Endometrium (tissue), 2 donors: ENCODE results near the gene IL16.

Experiments
- FAIRE-seq: peaks from 2 replicates; lab custom pipeline; 2012; peaks lifted over from hg19 to GRCh38; lab: Jason Lieb, UNC
- donor health status: control.
- donor health status: control.

IL16 gene

DNA sequence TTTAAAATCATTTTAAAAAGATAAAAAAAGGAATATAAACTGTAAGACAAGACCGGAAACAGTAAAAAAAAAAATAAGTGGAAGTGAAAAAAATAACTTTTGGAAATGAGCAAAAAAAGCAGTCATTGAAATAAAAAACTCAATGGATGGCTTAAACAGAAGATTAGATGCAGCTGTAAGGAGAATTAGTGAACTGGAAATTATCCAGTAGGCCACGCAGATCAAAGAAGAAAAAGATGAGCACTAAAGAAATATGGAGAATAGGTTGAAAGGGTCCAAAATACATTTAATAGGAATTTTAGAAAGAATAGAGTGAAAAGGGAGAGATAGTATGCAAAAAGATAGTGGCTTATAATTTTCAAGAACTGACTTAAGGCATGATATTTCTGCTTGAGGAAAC lies 80.3 kb downstream of the IL16 start:
- no peak for FAIRE-seq

DNA sequence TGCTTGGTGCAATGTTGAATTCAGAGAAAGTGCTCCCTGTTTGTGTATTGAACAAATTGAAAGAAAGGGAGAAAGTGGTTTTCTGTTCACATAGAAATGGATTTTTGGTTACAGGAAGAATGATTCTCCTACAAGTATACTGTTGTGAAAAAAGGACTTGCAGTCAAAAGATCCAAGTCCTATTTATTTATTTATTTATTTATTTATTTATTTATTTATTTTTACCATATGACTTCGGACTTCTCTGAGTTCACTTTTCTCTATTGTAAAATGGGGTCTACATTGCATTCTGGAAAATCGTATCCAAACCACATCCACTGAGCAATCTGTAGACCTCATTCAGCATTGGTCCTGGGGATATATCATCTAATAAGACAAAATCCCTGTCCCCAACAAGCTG lies 81.2 kb downstream of the IL16 start:
- FAIRE-seq: no peak

DNA sequence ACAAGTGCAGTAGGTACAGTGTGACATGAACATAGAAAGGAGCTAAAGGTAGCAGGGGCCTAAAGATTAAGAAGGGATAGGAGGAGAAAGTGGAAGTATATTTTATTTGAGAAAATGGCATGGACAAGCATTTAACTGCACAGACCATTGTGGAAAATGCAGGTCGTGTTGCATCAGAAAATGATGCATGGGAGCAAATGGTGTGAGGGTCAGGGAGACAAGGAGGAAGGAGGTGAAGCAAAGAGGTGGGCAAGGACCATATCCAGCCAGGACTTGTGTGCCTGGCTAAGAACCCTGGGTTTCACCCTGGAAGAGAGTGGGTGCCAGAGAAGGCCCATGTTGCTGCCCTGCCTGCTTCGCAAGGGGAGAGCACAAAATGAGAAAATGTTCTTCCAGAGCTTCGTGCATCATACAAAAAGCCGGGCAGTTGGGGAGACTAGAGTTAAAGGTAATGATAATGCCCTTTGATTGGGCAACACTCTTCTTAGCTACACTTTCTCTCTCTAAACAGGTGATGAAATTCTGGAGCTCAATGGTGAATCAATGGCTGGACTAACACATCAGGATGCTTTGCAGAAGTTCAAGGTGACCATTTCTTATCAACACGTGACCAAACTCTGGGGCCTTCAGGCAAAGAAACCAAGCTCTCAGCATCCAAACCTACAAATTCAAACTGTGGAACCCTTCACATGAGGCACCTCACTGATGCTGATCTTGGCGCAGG lies 81.8 kb downstream of the IL16 start:
- no peak for FAIRE-seq

DNA sequence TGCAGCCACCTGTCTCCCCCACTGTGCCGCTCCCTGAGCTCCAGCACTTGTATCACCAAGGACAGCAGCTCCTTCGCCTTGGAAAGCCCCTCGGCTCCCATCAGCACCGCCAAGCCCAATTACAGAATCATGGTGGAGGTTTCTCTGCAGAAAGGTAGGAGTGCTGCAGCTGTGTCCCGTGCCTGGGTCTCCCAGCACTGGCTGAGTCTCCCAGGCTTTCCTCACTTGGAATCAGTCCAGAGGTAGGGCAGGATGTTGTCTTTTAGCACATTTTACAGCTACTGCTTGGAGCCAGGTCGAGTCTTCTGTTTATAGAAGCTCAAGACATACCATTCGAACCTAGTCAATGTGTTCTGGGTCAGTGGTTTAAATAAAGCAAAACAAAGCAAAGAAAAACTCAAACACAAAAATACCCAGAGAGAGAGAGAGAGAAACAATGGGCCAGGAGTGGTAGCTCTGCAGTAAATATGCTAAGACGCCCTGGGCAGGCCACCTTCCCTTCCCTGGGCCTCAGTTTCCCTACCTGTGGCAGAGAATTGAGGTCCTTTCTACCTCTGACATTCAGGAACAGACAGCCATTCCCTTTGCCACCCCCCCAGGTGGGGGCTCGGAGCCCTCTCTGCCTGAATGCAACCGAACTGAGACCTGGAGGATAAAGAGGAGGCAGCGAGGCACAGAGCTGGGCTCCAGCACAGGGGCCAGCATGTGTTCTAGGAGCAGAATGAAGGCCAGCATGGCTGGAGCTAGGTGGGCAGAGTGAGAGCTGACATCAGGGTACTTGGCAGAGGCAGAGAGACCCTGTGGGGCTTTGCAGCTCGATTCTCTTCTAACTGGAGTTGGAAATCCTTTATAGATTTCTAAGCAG lies 83.2 kb downstream of the IL16 start:
- FAIRE-seq: no peak

DNA sequence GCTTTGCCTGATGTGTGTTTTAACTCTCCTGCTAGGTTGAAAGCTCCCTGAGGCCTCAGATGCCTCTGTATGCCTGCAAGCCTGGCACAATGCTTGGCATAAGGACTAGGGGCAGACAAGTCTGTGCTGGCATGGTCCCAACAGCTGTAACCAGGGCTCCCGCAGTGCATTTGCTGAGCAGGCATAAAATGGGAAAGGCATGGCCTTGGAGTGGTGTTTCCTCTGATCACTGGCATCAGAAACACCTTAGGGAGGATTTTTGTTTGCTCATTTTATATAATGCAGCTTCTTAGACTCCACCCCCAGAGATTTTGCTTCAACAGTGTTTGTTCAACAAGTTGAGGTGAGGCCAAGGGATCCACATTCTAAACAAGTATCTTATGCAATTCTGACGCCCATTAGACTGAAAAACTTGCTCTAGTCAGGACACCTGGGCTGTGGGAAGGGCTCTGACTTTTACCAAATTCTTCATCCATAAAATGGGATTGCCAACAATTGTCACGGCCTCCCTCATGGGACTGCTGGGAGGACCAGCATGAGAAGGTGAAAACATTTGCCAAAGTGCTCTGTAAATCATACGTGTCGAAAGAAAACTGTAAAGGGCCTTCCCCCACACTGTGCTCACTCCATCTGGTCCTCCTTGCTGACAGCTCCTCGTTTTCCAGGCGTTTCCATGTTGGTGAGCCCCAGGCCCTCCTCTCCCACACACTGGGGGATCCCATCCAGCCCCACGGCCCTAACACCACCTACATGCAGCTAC lies 84.2 kb downstream of the IL16 start:
- FAIRE-seq: no peak

DNA sequence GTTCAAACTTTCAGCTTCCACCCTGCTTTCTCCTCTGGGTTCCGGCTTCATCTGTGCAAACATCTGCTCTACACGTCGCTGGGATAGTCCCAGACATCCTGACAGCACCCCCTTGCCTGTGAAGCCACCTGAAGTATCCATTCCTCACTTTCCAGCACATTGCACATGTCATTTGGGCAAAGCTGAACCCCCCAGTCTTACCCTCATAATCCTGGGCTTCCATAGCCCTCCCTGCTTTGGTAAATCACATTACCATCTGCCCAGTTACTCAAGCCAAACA lies 84.7 kb downstream of the IL16 start:
- no peak for FAIRE-seq

DNA sequence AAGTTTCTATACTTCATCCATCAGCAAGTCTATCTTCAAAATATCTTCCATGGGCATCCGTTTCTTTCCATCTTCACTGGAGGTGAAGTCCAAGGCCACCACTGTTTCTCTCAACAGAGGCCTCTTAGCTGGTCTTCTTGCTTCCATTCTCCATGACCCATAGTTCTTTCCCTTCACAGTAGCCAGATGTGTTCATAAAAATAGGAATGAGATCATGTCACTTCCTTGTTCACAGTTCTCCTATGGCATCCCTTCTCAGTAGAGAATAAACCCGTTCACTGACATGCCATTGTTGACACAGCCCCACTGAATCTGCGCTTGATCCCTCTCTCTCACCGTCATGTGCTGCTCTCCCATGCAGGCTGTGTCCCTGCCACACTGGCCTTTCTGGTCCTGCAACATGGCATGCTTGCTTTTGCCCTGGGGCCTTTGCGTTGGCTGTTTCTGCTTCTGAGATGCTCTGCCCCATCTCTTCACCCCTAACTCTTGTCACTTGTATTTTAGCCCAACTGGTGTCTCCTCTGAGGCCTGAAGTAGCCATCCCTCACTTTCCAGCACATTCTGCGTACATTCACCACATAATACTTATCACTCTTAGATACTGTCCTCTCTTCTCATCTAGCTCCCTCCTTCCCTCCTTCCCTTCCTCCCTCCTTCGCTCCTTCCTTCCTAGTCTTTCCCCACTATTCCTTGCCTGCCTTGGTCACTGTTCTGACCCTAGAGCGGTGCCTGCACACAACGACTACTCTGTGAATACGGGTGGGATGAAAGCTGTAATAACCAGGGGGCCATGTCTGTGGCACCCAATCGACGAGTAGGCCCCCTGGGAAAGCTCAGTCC lies 85.3 kb downstream of the IL16 start:
- no peak for FAIRE-seq

DNA sequence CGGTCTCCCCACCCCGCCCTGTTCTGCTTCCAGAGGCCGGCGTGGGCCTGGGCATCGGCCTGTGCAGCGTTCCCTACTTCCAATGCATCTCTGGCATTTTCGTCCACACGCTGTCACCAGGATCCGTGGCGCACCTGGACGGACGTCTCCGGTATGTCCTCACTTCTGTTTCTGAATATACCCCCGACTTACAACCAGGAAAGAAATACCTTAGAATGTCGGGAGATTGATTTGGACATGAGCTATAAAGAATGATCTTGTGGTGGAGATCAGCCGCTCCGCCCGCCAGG lies 85.9 kb downstream of the IL16 start:
- no peak for FAIRE-seq

DNA sequence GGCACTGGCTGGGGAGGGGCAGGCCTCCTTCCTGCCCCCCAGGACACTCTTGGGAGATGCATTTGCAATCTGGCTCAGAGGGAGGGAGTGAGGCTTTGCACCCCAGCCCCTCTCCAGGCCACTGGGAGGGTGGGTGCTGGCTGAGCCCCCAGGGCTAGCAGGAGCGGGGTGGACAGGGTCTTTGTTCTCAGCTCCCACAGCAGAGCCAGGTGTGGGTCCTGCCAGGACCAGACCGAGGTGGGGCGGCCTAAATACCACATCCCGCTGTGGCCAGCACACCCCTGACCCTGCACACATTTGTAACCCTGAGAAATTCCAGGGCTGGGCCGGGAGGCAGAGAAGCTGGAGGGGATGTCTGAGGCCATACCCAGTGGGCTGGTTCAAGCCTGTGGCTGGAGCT lies 86.2 kb downstream of the IL16 start:
- no peak for FAIRE-seq

DNA sequence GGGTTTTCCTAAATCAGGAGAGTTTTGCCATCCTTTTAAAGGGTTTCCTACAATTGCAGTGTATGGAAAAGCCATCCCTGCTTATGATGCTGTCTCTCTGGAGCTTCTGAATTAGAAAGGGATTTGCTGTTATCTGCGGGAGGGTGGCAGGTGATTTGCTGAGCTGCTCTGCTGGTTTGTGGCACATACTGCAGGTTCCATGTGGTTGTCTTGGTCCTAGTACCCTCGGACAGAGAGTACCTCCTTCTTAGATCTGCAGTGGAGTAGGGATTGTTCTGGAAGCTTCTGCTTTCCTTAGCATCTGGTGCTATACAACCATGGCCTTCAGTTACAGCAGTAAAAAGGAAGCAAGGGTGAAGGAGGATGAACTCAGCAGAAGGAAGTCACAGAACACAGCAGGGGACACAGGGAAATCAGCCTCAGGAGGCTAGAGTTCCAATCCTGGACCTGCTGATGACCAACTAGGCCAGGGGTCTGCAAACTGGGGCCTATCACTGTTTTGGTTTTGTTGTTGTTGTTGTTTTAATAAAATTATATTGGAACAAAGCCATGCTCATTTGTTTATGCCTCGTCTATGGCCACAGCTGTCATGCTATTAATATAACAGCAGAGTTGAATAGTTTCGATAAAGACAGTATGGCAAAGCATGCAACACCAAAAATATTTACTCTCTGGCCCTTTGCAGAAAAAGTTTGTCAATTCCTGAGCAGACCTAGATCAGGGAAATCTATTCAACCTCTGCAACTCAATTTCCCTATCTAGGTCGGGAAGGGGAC lies 87.8 kb downstream of the IL16 start:
- no peak for FAIRE-seq

DNA sequence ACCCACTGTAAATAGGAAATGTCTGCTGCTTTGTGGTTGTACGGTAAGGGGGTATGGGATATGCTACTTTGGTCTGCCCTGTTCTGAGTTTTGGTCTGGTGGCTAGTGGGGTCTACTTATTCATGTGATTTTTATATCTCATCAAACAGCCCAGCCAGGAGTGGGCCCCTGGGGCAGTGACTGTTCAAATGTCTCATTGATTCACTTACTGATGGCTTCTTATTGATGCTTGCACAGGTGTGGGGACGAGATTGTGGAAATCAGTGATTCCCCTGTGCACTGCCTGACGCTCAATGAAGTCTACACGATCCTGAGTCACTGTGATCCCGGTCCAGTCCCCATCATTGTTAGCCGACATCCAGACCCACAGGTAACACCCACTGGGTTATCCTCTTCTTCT lies 88.8 kb downstream of the IL16 start:
- no peak for FAIRE-seq

DNA sequence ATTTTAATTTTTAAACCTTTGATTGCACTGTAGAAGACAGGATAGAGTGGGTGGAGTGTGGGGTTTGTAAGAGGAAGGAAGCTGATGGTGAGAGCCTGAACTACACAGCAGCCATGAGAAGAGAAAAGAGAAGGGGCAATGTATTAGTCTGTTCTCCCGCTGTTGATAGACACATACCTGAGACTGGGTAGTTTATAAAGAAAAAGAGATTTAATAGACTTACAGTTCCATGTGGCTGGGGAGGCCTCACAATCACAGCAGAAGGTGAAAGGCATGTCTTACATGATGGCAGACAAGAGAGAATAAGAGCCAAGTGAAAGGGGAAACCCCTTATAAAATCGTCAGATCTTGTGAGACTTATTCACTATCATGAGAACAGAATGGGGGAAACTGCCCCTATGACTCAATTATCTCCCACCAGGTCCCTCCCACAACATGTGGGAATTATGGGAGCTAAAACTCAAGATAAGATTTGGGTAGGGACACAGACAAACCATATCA lies 90.0 kb downstream of the IL16 start:
- no peak for FAIRE-seq

DNA sequence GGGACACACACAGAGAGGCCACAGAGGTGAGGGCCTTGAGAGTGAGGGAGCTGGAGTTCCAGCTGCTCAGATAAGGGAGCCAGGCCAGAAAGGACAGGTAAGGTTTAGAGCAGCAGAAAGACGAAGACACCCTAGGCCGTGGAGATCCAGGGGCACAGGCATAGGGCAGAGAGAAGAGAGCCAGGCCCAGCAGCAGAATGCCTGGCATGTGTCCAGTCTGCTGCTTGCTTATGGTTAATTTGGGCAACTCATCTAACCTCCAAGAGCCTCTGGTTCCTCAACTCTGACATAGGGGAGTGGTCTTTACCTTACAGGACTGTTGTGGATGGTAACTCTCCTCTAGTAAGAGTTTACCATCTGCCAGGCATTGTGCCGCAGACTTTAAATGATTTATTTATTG lies 91.4 kb downstream of the IL16 start:
- no peak for FAIRE-seq

DNA sequence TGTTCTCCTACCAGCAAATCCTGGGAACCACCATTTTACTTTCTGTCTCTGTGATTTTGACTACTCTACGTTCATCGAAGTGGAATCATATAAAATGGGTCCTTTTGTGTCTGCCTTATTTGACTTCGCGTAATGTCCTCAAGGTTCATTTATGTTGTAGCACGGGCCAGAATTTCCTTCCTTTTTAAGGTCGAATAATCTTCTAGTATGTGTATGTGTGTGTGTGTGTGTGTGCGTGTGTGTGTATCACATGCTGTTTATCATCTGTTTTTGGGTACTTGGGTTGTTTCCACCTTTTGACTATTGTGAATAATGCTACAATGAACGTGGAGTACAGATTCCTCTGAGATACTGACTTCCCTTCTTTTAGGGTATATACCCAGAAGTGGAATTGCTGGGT lies 91.9 kb downstream of the IL16 start:
- FAIRE-seq: no peak

DNA sequence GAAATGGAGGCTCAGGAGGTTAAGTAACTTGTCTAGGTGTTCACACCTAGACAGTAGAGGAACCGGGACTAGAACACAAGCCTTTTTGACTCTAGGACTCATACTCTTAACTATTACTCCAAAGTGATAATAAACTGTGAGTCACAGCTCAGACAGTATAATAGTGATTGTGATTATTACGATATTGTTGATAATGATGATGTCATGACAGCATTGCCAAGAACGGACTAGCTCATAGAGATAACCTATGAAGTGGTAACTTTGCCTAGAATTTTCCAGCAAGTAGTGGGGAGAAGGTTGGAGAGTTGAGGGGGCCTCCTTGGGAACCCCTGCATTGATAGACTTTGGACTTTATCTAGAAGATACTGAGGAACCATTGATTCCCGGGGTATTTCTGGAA lies 93.2 kb downstream of the IL16 start:
- FAIRE-seq: no peak

DNA sequence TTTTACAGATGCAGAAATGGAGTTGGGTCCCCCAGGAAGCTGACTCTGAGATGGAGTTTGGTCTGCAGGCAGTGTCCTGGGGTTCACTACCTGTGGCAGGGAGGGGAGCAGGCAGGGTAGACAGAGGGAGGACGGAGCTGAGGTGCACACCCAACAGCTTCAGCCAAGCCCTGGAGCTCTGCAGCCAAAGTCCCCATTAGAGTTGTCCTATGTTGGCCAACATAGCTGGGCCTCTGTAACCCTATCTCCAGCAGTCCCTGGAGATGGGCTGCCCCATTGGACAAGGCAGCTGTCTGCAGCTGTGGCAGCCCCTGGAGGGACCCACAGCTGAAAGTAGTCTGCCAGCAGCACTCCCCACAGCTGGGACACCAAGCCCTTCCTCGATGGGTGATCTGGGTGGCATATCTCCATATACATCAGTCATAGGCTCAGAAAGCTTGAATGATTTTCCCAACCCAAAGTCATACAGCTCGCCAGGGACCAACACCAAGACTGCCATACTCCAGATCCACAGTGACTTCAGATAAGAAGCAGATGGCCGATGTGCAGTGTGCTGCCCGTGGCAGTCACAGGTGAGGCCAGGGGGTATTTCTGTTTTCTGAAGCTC lies 95.3 kb downstream of the IL16 start:
- no peak for FAIRE-seq

DNA sequence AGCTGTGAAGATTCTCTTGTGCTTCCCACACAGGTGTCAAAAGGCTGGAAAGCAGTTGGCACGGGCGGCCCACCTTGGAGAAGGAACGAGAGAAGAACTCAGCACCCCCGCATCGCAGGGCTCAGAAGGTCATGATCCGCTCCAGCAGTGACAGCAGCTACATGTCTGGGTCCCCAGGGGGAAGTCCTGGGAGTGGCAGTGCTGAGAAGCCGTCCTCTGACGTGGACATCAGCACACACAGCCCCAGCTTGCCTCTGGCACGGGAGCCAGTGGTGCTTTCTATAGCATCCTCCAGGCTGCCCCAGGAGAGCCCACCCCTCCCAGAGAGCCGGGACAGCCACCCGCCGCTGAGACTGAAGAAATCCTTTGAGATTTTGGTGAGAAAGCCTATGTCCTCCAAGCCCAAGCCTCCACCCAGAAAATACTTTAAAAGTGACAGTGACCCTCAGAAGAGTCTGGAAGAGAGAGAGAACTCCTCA lies 95.9 kb downstream of the IL16 start:
- FAIRE-seq: no peak

DNA sequence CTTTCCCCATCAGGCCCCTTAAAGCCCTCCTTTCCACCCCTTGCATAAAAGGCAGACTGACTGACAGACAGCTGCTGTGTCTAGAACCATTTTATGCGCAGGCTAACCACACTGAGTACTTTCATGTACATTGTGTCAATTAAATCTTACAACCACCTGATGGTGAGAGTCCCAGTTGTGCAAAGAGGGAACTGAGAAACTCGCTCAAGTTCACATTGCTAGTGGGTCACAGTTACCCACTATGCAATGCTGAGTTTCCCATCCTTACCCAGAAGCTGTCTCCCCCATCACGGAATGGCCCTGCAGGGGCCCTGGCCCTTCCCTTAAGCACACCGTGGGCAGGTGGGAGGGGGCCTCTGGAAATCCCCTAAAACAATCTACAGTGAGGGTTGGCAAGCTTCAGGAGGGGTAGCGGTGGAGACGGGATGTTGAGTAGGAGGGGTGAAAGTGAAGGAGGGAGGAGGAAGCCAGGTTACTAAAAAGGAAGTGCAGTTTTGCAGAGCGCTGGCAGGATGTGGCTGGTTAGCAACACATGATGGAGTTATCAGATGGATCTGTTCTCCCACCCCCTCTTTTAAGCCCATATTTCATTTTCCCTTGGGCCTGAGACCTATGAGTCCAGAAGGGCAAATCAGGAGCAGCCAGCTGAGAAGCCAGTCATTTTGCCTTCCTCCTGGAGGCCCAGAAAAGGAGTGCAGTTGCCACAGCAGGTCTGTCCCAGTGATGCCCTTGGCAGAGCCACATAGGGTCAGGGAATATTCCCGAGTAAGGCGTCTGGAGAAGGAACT lies 97.2 kb downstream of the IL16 start:
- no peak for FAIRE-seq

DNA sequence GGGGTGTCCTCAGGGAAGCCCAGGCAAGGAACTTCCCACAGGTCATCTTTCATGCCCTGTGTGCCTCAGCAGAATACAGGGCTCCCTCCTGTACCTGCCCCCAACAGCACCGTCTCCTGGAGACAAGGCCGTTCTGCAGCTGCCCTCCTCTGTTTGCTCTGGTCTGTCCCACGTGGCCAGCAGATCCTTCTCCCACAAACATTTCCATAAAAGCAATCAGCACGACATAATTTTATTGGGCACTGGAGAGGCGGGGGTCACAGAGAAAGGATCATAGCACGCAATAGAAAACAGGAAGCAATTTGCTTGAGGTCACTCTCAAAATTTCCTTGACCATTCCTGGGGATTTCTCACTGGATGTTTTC lies 97.8 kb downstream of the IL16 start:
- no peak for FAIRE-seq

DNA sequence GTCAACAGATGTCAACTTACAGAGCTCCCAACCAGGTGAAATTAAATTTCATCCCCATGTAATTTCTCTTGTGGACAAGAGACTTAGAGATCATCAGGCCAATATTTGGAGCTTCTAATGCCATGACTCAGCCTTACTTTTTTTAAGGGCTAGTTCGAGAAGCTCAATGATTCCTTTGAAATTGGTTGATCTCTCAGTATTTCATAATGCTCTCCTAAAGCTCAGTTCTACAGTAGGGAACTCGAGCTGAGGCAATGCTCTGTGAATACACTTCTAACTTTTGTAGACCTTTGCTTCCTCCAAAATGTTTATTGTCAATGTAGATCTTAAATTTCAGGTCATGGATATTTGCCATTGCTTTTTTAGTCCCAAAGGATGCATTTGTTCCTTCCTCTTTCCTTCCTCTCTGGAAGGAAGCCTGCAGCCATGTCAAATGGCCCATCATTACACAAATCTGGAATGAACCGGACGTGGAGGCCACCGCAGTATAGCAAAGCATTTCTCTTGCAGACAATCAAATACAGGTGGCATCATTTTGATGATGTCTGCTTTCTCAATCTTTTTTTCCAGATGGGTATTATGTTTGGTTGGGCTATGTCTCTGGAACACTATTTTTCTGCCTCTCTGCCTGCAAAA lies 98.9 kb downstream of the IL16 start:
- no peak for FAIRE-seq
